CD14-positive monocyte (primary cell): Measurements from ENCODE around the gene CLK4. TPM values are rescaled to one million over a fixed set of nuclear protein-coding genes. Genes with fewer than 3 reads are reported as not detected.
A peak's percentile ranks its signal among the peaks of the same experiment; 100 is the strongest.

Experiments
- DNase-seq, 3 donors: peaks; one replicate each; pipeline ENCODE4 v3.0.0-alpha.2; 2011 to 2022
- H2AFZ ChIP-seq: 2 replicates; pipeline ENCODE4 v1.6.0; 2012; ENCODE audit warnings: mild to moderate bottlenecking, low read depth, low read length, inconsistent platforms; ENCODE audit not compliant: insufficient read depth, poor library complexity, severe bottlenecking
- H3K27ac ChIP-seq, 2 donors: 1 replicate in 1 of 2; 2 replicates in 1 of 2; pipeline ENCODE4 v1.5.1; 2012 to 2013; ENCODE audit warnings: low read length in 2 of 2, control low read depth in 1 of 2, inconsistent platforms in 1 of 2, low read depth in 1 of 2, mild to moderate bottlenecking in 1 of 2
- H3K27me3 ChIP-seq, 2 donors: one replicate each; pipeline versions ENCODE4 v1.6.0 to v1.6.1; 2011 to 2013; ENCODE audit warnings: low read length in 2 of 2; ENCODE audit not compliant: control insufficient read depth in 2 of 2, insufficient read depth in 2 of 2
- H3K36me3 ChIP-seq, 2 donors: replicated peaks in 1 of 2; 1 replicate in 1 of 2; 2 replicates in 1 of 2; pipeline versions ENCODE4 v1.5.1 to v1.6.1; 2012 to 2013; ENCODE audit warnings: low read length in 2 of 2, control low read depth in 1 of 2, inconsistent platforms in 1 of 2, mild to moderate bottlenecking in 1 of 2; ENCODE audit not compliant: insufficient read depth in 2 of 2, control insufficient read depth in 1 of 2
- H3K4me1 ChIP-seq, 2 donors: 1 replicate in 1 of 2; 2 replicates in 1 of 2; pipeline versions ENCODE4 v1.5.1 to v1.6.1; 2012 to 2013; ENCODE audit warnings: low read length in 2 of 2, control low read depth in 1 of 2, inconsistent platforms in 1 of 2, mild to moderate bottlenecking in 1 of 2, moderate library complexity in 1 of 2; ENCODE audit not compliant: insufficient read depth in 2 of 2, control insufficient read depth in 1 of 2
- H3K4me2 ChIP-seq: replicated peaks from 2 replicates; pipeline ENCODE3; 2012; ENCODE audit warnings: low read length, moderate library complexity, mild to moderate bottlenecking; ENCODE audit not compliant: poor library complexity, severe bottlenecking; ENCODE audit errors: extremely low read depth
- H3K4me3 ChIP-seq, 3 experiments: fragments of 200-600 bp in 1 of 3; sonication (generic) in 1 of 3; replicated peaks in 1 of 3; 1 replicate in 2 of 3; 2 replicates in 1 of 3; pipeline ENCODE4 v1.5.1; 2011 to 2013; ENCODE audit warnings: low read length in 3 of 3, mild to moderate bottlenecking in 3 of 3, control low read depth in 2 of 3, low read depth in 2 of 3, inconsistent platforms in 1 of 3, moderate library complexity in 1 of 3
- H3K79me2 ChIP-seq: 2 replicates; pipeline ENCODE4 v1.6.0; 2012; ENCODE audit warnings: mild to moderate bottlenecking, control low read depth, inconsistent platforms, low read length, moderate library complexity; ENCODE audit not compliant: insufficient read depth
- H3K9ac ChIP-seq: 2 replicates; pipeline ENCODE4 v1.6.0; 2017; ENCODE audit warnings: low read length, mild to moderate bottlenecking; ENCODE audit not compliant: insufficient read depth, poor library complexity, severe bottlenecking
- H3K9me3 ChIP-seq, 2 donors: replicated peaks in 1 of 2; 1 replicate in 1 of 2; 2 replicates in 1 of 2; pipeline versions ENCODE4 v1.5.1 to v1.6.1; 2012 to 2013; ENCODE audit warnings: low read length in 2 of 2, control low read depth in 1 of 2; ENCODE audit not compliant: control insufficient read depth in 1 of 2, insufficient read depth in 1 of 2
- H4K20me1 ChIP-seq: 2 replicates; pipeline ENCODE4 v1.6.0; 2012; ENCODE audit warnings: mild to moderate bottlenecking, low read length, control low read depth, moderate library complexity; ENCODE audit not compliant: insufficient read depth
- H3K27ac Mint-ChIP-seq, 7 donors: one replicate each; pipeline ENCODE4 v1.8.0; 2020; ENCODE audit warnings: mild to moderate bottlenecking in 7 of 7, mixed read lengths in 7 of 7, moderate library complexity in 6 of 7, inconsistent platforms in 2 of 7
- H3K27me3 Mint-ChIP-seq, 3 donors: one replicate each; pipeline ENCODE4 v1.8.0; 2021 to 2022; ENCODE audit warnings: low read depth in 3 of 3, mild to moderate bottlenecking in 3 of 3, mixed read lengths in 3 of 3, moderate library complexity in 3 of 3, inconsistent platforms in 1 of 3
- H3K36me3 Mint-ChIP-seq, 2 donors: one replicate each; pipeline ENCODE4 v1.8.0; 2020; ENCODE audit warnings: mixed read lengths in 2 of 2, inconsistent platforms in 1 of 2, mild to moderate bottlenecking in 1 of 2
- H3K4me1 Mint-ChIP-seq: one replicate; pipeline ENCODE4 v1.8.0; 2020; ENCODE audit warnings: mild to moderate bottlenecking, mixed read lengths
- H3K4me3 Mint-ChIP-seq, 2 donors: one replicate each; pipeline ENCODE4 v1.8.0; 2020; ENCODE audit warnings: mild to moderate bottlenecking in 2 of 2, mixed read lengths in 2 of 2, moderate library complexity in 1 of 2
- H3K9me3 Mint-ChIP-seq, 7 donors: one replicate each; pipeline ENCODE4 v1.8.0; 2020 to 2022; ENCODE audit warnings: mixed read lengths in 7 of 7, mild to moderate bottlenecking in 6 of 7, moderate library complexity in 6 of 7, inconsistent platforms in 2 of 7
- CTCF ChIP-seq: fragments of 200-600 bp; IDR thresholded peaks from one replicate; pipeline ENCODE4 v1.8.0; 2022; ENCODE audit warnings: antibody characterized with exemption, mild to moderate bottlenecking
- WGBS: methylation state at CpG from one replicate; pipeline ENCODE4 v1.1.5; 2013; ENCODE audit warnings: missing lambda C conversion rate; ENCODE audit not compliant: insufficient coverage; 5-methylcytosine and 5-hydroxymethylcytosine counted together
- intact Hi-C, 2 donors: fragments of 100-400 bp; cut with micrococcal nuclease; formaldehyde crosslinking; loops; one replicate each; pipeline versions ENCODE4 v1.15.0 to v1.15.1; 2023
- polyA plus RNA-seq, 3 donors: library from polyadenylated mRNA; depleted of rRNA in 1 of 3; unstranded in 2 of 3; stranded (reverse) in 1 of 3; fragments of 300-500 nt in 2 of 3; fragments of >200 nt in 1 of 3; fragmentation: Illumina TruSeq in 2 of 3; gene quantifications; 1 replicate in 2 of 3; 2 replicates in 1 of 3; pipeline ENCODE4 v1.2.3, GENCODE V29; 2012 to 2021

Gene CLK4
- polyA plus RNA-seq, 3 donors = 3.0 to 46.9 (median 4.9) TPM

- H3K36me3 ChIP-seq = no peaks in the 10 kb centered on the region
- WGBS = 96% methylated on average over 10 of the region's 14 CpGs
- H3K4me3 Mint-ChIP-seq = no peak overlapping the region
- H2AFZ ChIP-seq = no peak overlapping the region
- H3K9me3 ChIP-seq = no peaks in the 10 kb centered on the region
- peak overlapping the region in 1 of 7 donors; percentile 35 for H3K27ac Mint-ChIP-seq
- no peaks in the 10 kb centered on the region for H3K36me3 Mint-ChIP-seq
- no peaks in the 10 kb centered on the region for H4K20me1 ChIP-seq
- H3K4me3 ChIP-seq = no peak overlapping the region
- DNase-seq = no peak
- intact Hi-C loops = no loop called here
- no peak overlapping the region for H3K4me2 ChIP-seq
- H3K4me1 ChIP-seq = no peaks in the 10 kb centered on the region
- no peaks in the 10 kb centered on the region for H3K27me3 ChIP-seq
- no peak overlapping the region for H3K27ac ChIP-seq
- peaks cover 6% of the 10 kb centered on the region for H3K4me1 Mint-ChIP-seq
- H3K27me3 Mint-ChIP-seq = peaks cover 3 to 4% (median 3%) of the 10 kb centered on the region in 3 donors
- H3K79me2 ChIP-seq = no peaks in the 10 kb centered on the region
- no peak overlapping the region for H3K9ac ChIP-seq
- peaks cover 0 to 2% (median 0%) of the 10 kb centered on the region in 7 donors for H3K9me3 Mint-ChIP-seq
- TF ChIP-seq CTCF = no peak
These were observed 71.1 kb downstream of the CLK4 start for GRCh38 chr5:178555771-178556211.

- Histone ChIP-seq H3K4me1 (no peaks in the 10 kb centered on the region), H3K79me2 (no peaks in the 10 kb centered on the region), H3K27ac (no peak overlapping the region), H3K9me3 (no peaks in the 10 kb centered on the region), H3K9ac (no peak overlapping the region), H3K4me3 (no peak overlapping the region), H3K36me3 (no peaks in the 10 kb centered on the region), H4K20me1 (no peaks in the 10 kb centered on the region), H3K4me2 (no peak overlapping the region), H3K27me3 (no peaks in the 10 kb centered on the region), H2AFZ (no peak overlapping the region)
- Mint-ChIP-seq H3K36me3 (no peaks in the 10 kb centered on the region), H3K27me3 (peaks cover 0 to 4% (median 3%) of the 10 kb centered on the region in 3 donors), H3K9me3 (peaks cover 0 to 2% (median 0%) of the 10 kb centered on the region in 7 donors), H3K27ac (no peak overlapping the region), H3K4me1 (peaks cover 2% of the 10 kb centered on the region), H3K4me3 (no peak overlapping the region)
- 88% methylated on average over 6 of the region's 7 CpGs for WGBS
- no peak for TF ChIP-seq CTCF
- no peak for DNase-seq
- intact Hi-C loops = no loop called here
These were observed 71.8 kb downstream of the CLK4 start for GRCh38 chr5:178555005-178555404.
